Spleen (tissue), 7 donors: ENCODE results near the gene CEP170.

Experiments used
- CTCF ChIP-seq, 11 experiments: fragments of 200-600 bp in 7 of 11; fragments of 450-650 bp in 4 of 11; sonication (generic) in 4 of 11; IDR thresholded peaks in 8 of 11; conservative IDR thresholded peaks in 3 of 11; 1 replicate in 7 of 11; 2 replicates in 4 of 11; pipeline versions ENCODE4 v1.4.0 to v1.8.0; 2016 to 2021; ENCODE audit warnings: antibody characterized with exemption in 11 of 11, inconsistent platforms in 4 of 11, mild to moderate bottlenecking in 1 of 11
- POLR2AphosphoS5 ChIP-seq, 3 donors: sonication (generic); formaldehyde crosslinking; IDR thresholded peaks; one replicate each; pipeline ENCODE4 v1.5.1; 2017; ENCODE audit warnings: antibody characterized with exemption in 3 of 3
- donor health status: DM: no; HTN: no; CAD: no; lungs with moderate emphysema.
- donor health status: DM: no; HTN: no; CAD: no.
- donor health status: DM: no; HTN: no; CAD: no.

- no peak for TF ChIP-seq POLR2AphosphoS5 (IDR thresholded peaks at IDR 0.05)
- TF ChIP-seq CTCF (IDR thresholded peaks at IDR 0.05 in 8 of 11, conservative IDR thresholded peaks at IDR 0.05 in 3 of 11), result no peak
These were observed 16.9 kb upstream of the CEP170 start for GRCh38 chr1:243271996-243272395.
